Left cardiac atrium (tissue), 4 donors: ENCODE data around the gene FAM169A. TPM values are rescaled to one million over a fixed set of nuclear protein-coding genes. Genes with fewer than 3 reads are reported as not detected.
"Not testable (repeated sequence)": the region's sequence is repeated elsewhere in the genome, so short reads cannot be mapped to it uniquely, and the experiment has no call there.

ENCODE experiments used
- ATAC-seq, 2 donors: fragments of 200-7000 bp; cut with Tn5 transposase; one replicate each; pipeline ENCODE4 v1.9.1; 2020; ENCODE audit warnings: mild to moderate bottlenecking in 2 of 2, moderate library complexity in 2 of 2
- DNase-seq: peaks from one replicate; pipeline ENCODE4 v3.0.0-alpha.2; 2020
- intact Hi-C, 2 donors: fragments of 100-400 bp; cut with DNase I; formaldehyde crosslinking; loops; one replicate each; pipeline versions ENCODE4 v1.14.1 to v1.15.1; 2022 to 2023
- total RNA-seq, 2 donors: library from RNA; stranded (reverse); fragmentation: NEBNext Ultra II Directional; extraction: Animal tissue kit (Norgen Biotek cat#: 25700); gene quantifications; one replicate each; pipeline ENCODE4 v1.2.1, GENCODE V29; 2021
- donor health status: DM: no; HTN: yes; CAD: no.
- donor health status: DM: no; HTN: yes; CAD: no; lungs with severe emphysema.
- donor health status: DM: yes; HTN: yes; CAD: no.
- donor health status: Dilated cardiomyopathy.

The FAM169A gene
- total RNA-seq, 2 donors from 2014 or later, result 5.0 to 6.9 TPM

- intact Hi-C loops, result no loop called here
- DNase-seq, result no peak
- ATAC-seq, result no peak
Measured at GRCh38 chr5:74875994-74876791, 10.0 kb upstream of the FAM169A start.

GRCh38 chr5:74873525-74874249 is 7.5 kb upstream of the FAM169A start:
- DNase-seq, result no peak
- intact Hi-C loops, result no loop called here
- ATAC-seq, result no peak

- intact Hi-C loops, result no loop called here
- ATAC-seq (no peak), DNase-seq (no peak)
Measured at GRCh38 chr5:74870299-74871067, 4.3 kb upstream of the FAM169A start.

- ATAC-seq, intact Hi-C loops, DNase-seq: not testable (repeated sequence)
Measured at GRCh38 chr5:74869414-74869813, 3.2 kb upstream of the FAM169A start.

DNA sequence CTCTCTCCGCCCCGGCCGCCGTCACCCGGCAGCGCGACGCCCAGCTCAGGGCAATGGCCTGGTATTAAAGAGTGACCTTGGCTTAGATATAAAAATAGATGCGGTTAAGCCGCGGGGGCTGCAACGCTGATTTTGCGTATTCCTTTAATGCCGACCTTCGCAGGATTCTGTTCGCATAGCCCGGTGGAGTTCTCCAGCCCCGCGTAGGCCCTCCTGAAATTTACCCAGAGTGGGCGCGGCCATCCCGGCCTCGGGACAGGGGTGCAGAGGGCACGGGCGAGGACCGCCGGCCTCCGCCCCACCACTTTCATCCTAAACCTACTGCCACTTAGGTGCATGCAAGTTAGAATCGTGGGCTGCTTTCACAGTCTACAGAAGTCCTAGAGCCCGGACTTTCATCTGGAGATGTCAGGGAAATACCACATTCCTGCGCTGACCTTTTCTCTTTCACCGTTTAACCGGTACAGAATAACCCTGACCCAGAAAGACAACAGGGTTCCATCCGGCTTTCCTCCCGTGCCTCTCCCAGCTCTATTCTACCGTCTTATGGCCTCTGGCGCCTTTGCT is 492 bp upstream of the FAM169A start:
- intact Hi-C loops, result no loop called here
- ATAC-seq (peak; percentile 36 to 46), DNase-seq (no peak)

DNA sequence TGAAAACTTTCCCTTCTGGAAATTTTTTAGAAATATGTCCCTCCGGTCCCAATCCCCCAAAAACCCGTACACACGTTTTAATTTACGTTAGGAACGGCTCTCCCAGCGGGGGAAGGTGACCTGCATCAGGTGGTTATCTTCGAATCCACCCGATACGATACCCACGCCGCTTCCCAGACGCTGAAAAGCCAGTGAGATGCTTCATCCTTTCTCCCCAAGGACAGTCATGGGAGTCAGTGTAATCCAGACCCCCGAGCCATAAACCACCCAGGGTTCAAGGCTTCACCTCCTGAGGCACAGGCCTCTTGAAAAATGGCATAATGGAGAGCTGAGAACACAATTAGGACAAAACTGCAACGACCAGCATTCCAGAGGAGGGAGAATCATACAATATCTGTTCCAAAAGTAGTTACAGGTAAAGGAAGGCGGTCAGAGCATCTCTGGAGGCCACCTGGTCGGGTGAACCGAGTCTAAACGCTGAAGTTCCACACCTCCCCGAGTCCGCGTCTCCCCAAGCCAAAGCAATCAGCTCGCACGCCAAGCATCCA is 857 bp downstream of the FAM169A start:
- DNase-seq (no peak), ATAC-seq (no peak)
- intact Hi-C loops, result no loop called here

- no peak for ATAC-seq
- intact Hi-C loops, result no loop called here
- no peak for DNase-seq
Measured at GRCh38 chr5:74864823-74865222, 1.4 kb downstream of the FAM169A start.

DNA sequence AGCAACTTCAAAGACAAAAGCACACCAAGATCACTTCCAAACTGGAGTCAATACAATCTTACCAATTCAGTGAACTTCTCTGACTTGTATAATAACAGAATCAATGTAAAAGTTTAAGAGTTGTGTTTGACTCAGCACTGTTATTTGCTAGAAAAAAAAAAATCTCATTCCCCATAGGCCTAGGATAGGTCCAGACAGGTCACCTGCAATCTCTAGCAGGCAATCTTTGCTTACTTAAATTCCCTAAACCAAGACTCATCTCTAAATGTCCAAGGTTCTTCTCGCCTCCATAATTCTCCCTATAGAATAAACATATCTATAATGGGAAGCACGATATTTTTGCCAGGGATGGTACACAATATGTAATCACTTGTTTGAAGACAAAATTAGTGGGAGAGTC is 2.5 kb downstream of the FAM169A start:
- DNase-seq, result no peak
- intact Hi-C loops, result no loop called here
- no peak for ATAC-seq

GRCh38 chr5:74862221-74862620 is 4.0 kb downstream of the FAM169A start:
- ATAC-seq, result no peak
- intact Hi-C loops, result no loop called here
- DNase-seq, result no peak

GRCh38 chr5:74856975-74857374 is 9.2 kb downstream of the FAM169A start:
- ATAC-seq, DNase-seq, intact Hi-C loops: not testable (repeated sequence)

DNA sequence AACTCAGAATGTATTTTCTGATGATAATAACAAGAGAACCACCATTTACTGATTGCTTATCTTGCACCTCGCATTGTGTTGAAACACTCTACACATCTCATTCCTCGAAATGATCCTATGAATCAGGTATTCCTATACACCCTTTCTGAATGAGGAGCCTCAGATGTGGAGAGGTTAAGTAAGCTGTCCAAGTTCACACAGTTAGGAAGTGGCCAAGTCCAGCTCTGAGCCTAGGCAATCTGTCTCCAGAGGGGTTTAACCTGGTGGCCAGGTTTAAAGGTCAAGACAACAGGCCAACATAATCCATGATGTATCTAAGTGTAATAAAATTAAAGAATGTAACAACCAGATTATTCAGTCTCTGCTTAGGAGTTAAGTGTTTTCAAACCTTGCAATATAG is 12.9 kb downstream of the FAM169A start:
- ATAC-seq (no peak), DNase-seq (no peak)
- intact Hi-C loops, result no loop called here

DNA sequence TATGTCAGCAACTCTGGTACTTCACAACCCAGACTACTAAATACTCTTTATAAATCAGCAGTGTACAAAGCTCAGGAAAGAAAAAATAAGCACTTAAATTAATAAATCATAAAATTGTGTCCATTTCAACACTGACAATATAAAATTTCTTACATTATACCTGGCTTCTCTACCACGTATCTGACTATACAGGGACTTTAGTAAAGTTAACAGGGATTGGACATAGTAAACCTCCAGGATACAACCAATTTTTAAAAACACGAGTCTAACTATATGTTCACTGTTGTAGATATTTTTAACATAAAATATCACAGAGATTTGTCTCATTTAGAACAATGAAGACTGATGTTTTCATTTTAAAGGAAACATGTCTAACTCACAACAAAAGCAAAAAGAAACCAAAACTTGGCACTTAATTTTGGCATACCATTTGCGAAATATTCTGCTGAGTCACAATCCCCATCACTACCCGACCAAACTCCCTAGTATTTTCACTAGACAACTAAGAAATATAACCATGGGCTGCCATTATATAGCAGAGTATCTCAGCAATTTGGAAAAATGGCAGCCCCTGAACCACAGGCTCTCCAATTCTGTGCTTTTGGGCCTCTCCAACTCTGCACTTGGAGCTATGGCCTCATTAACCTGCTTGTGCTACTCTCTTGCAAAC is 14.4 kb downstream of the FAM169A start:
- ATAC-seq, result peak in 1 of 2 donors; percentile 40
- intact Hi-C loops, result no loop called here
- DNase-seq, result no peak

DNA sequence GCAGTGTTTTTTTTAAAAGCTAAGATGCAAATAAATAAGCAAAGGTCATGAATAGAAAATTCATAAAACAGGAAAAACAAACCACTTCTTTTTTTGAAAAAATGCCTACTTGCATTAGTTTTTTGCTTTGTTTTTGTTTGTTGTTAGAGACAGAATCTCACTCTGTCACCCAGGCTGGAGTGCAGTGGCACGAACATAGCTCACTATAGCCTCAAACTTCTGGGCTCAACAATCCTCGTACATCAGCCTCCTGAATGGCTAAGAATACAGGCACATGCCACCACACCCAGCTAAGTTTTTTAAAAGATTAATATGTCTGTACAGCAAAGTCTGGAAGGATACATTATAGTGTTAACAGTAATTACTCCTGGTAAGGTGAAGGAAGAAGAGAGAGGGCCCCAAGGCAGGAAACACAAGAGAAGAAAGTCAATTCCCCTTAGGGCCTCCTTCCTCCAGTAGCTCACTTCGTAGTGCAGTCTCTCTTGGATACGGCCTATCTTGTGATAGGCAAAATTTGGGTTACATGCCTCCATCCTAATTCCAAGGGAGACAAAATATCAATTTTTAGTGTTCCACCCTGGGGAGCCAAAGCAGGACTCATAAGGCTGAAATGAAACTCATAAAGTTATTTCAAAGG is 15.3 kb downstream of the FAM169A start:
- no peak for DNase-seq
- intact Hi-C loops, result no loop called here
- ATAC-seq, result no peak

DNA sequence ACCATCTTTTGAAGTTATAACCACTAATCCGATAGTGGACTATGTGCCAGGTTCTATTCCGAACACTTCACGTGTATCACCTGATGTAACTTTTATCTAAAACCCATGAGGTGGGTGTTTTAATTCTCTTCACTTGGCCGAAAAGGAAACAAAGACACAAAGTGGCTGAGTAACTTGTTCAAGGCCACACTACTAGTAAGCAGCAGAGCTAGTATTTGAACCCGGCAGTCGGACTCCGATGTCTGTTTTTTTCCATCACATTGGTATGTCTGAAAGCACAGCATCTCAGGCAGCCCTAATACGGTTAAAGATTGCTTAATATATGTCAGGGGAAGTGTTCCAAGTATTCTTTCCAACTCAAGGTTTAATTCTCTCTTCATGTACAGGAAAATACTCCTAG is 16.2 kb downstream of the FAM169A start:
- ATAC-seq (no peak), DNase-seq (no peak)
- intact Hi-C loops, result no loop called here

GRCh38 chr5:74848553-74849025 is 17.6 kb downstream of the FAM169A start:
- DNase-seq (no peak), ATAC-seq (no peak)
- intact Hi-C loops, result no loop called here

- ATAC-seq (no peak), DNase-seq (no peak)
- intact Hi-C loops, result no loop called here
Measured at GRCh38 chr5:74839229-74839628, 27.0 kb downstream of the FAM169A start.

DNA sequence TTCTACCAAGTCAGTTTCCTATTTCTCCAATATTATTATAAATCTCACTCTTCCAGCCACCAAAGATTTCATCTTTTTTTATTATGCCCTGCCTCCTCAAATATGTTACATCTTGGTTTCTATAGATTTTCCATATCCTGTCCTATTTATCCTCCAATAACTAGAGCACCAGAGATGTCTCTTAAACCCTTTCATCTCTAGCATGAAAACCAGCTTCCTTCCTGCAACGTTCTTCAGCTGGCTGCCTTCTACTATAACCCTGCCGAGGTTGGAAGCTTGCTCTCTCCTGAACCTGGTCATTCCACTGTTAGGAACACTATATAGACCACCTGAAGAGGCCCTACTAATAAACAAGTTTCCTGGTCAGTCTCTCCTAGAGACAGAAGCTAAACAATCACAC is 27.9 kb downstream of the FAM169A start:
- intact Hi-C loops, result no loop called here
- ATAC-seq, result no peak
- no peak for DNase-seq

- no peak for ATAC-seq
- intact Hi-C loops, result no loop called here
- no peak for DNase-seq
Measured at GRCh38 chr5:74837115-74837514, 29.1 kb downstream of the FAM169A start.
